ENCODE measurements around the gene ANKRD13A.

GRCh38 chr12:109968032-109968420 is 31.2 kb upstream of the ANKRD13A start:
- TF ChIP-seq POLR2A (IDR thresholded peaks at IDR 0.05) (no peak), POLR2AphosphoS5 (IDR thresholded peaks at IDR 0.05) (no peak)
- TF ChIP-seq, protein P1, sequence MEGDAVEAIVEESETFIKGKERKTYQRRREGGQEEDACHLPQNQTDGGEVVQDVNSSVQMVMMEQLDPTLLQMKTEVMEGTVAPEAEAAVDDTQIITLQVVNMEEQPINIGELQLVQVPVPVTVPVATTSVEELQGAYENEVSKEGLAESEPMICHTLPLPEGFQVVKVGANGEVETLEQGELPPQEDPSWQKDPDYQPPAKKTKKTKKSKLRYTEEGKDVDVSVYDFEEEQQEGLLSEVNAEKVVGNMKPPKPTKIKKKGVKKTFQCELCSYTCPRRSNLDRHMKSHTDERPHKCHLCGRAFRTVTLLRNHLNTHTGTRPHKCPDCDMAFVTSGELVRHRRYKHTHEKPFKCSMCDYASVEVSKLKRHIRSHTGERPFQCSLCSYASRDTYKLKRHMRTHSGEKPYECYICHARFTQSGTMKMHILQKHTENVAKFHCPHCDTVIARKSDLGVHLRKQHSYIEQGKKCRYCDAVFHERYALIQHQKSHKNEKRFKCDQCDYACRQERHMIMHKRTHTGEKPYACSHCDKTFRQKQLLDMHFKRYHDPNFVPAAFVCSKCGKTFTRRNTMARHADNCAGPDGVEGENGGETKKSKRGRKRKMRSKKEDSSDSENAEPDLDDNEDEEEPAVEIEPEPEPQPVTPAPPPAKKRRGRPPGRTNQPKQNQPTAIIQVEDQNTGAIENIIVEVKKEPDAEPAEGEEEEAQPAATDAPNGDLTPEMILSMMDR (IDR thresholded peaks at IDR 0.05) = no peak

Measured in breast epithelium (tissue), 3 donors.